NCI-H1105 (cell line): ENCODE measurements around the gene CCDC93.
"Not testable (repeated sequence)": the region's sequence is repeated elsewhere in the genome, so short reads cannot be mapped to it uniquely, and the experiment has no call there.

Source experiments
- DNase-seq: peaks from one replicate; lab custom pipeline; 2025; lab: John Stamatoyannopoulos, UW

Gene CCDC93

GRCh38 chr2:118045286-118045685, 31.4 kb upstream of the CCDC93 start:
- DNase-seq: no peak

- DNase-seq: no peak
Measured at GRCh38 chr2:118044854-118045253, 31.0 kb upstream of the CCDC93 start.

- no peak for DNase-seq
Measured at GRCh38 chr2:118044103-118044716, 30.3 kb upstream of the CCDC93 start.

- no peak for DNase-seq
Measured at GRCh38 chr2:118040891-118041290, 27.0 kb upstream of the CCDC93 start.

GRCh38 chr2:118032169-118033013, 18.5 kb upstream of the CCDC93 start:
- peak; percentile 5 for DNase-seq

- DNase-seq: no peak
Measured at GRCh38 chr2:118031566-118031965, 17.7 kb upstream of the CCDC93 start.

GRCh38 chr2:118029025-118029424, 15.2 kb upstream of the CCDC93 start:
- no peak for DNase-seq

GRCh38 chr2:118021356-118021755, 7.5 kb upstream of the CCDC93 start:
- DNase-seq: no peak

GRCh38 chr2:118019821-118020220, 6.0 kb upstream of the CCDC93 start:
- DNase-seq: no peak

GRCh38 chr2:118016911-118017310, 3.0 kb upstream of the CCDC93 start:
- no peak for DNase-seq

- not testable (repeated sequence) for DNase-seq
Measured at GRCh38 chr2:118015761-118016160, 1.9 kb upstream of the CCDC93 start.

GRCh38 chr2:118014492-118014824, 588 bp upstream of the CCDC93 start:
- no peak for DNase-seq

GRCh38 chr2:118013221-118013723, 598 bp downstream of the CCDC93 start:
- peak; percentile 15 for DNase-seq

- DNase-seq: no peak
Measured at GRCh38 chr2:118012778-118013177, 1.1 kb downstream of the CCDC93 start.

GRCh38 chr2:118010473-118010872, 3.4 kb downstream of the CCDC93 start:
- no peak for DNase-seq

- DNase-seq: no peak
Measured at GRCh38 chr2:118006861-118007260, 7.0 kb downstream of the CCDC93 start.

GRCh38 chr2:118006326-118006725, 7.5 kb downstream of the CCDC93 start:
- DNase-seq: no peak

GRCh38 chr2:118003396-118003824, 10.5 kb downstream of the CCDC93 start:
- DNase-seq: peak; percentile 67

- no peak for DNase-seq
Measured at GRCh38 chr2:118000041-118000440, 13.8 kb downstream of the CCDC93 start.

GRCh38 chr2:117997872-117998454, 15.9 kb downstream of the CCDC93 start:
- DNase-seq: no peak

GRCh38 chr2:117996525-117996924, 17.3 kb downstream of the CCDC93 start:
- no peak for DNase-seq

GRCh38 chr2:117994729-117995128, 19.1 kb downstream of the CCDC93 start:
- no peak for DNase-seq

GRCh38 chr2:117989854-117990438, 23.9 kb downstream of the CCDC93 start:
- DNase-seq: no peak
